GM21423 (cell line): ENCODE measurements around the gene PRKCZ.
A peak's percentile ranks its signal among the peaks of the same experiment; 100 is the strongest.

ENCODE experiments used
- ATAC-seq: cut with Tn5 transposase; IDR thresholded peaks from one replicate; pipeline ENCODE4 v1.9.1; 2021; ENCODE audit warnings: mild to moderate bottlenecking, moderate library complexity; ENCODE audit not compliant: unreplicated experiment

The PRKCZ gene

DNA sequence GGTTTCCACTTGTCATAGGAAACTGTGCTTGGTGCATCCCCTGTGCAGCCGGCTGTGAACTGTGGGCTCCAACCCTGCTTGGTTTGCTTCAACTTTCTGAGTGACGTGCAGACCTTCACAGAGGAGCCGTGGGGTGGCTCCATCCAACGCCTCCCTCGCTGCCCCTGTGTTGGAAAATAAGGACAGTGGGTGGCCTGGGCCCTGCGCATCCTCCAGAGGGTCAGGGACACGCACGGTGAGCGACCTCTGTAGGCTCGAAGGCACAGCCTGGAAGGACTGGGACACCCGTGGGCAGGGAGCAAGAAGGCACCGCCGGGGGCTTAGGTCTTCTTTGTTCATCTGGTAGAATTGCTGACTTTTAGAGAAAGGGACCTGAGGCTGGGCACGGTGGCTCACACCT is 150.9 kb downstream of the PRKCZ start:
- ATAC-seq, result no peak

DNA sequence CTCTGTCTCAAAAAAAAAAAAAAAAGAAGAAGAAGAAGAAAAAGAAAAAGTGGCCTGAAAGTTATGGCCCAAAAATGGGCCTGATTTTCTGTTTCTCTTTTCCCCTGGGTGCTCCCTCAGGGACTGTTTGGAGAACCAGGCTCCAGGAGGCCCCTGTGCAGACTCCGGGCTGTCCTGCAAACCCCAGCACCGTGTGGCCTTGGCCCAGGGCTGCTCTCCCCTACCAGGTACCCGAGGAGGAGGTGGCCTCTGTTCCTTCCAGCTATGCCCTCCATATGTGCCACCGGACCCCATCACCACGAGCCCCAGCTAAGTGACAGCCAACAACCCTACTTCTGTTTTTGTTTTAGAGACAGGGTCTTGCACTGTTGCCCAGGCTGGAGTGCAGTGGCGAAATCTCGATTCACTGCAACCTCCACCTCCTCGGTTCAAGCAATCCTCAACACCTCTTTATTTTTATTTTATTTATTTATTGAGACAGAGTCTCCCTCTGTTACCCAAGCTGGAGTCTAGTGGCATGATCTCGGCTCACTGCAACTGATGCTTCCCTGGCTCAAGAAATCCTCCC is 151.9 kb downstream of the PRKCZ start:
- ATAC-seq, result no peak

DNA sequence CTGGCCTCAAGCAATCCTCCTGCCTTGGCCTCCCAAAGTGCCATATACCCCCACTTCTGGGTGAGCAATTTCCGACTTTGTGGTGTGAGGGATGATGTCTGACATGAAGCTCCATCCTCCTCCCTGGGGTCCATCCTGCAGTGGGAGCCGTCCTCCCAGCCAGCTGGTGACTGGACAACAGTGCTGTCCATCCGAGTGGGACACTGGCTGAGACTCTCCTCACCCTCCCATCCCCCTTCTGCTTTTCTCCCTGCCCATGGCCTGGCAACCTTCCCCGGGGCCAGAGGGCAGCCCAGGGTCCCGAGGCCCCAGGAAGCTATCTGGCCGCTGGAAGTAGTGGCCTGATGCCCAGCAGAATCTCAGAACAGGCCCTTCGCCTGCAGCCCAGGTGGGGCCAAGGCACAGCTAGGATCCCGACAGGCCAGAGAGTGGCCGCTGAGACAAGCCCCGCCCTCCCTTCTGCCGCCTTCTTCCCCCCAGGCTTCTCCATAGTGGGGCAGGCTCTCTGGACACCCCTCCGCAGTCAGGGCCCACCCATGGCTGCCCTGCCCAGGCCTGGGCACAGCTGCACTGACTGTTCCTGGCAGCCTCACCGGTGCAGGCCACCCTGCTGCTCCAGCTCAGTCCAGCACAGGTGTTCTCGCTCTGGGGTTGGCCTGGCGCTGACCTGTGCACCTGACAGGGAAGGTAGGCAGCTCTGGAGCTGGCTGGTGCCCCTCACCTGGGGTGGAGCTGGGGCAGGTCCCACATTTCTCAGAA is 152.8 kb downstream of the PRKCZ start:
- ATAC-seq, result no peak

DNA sequence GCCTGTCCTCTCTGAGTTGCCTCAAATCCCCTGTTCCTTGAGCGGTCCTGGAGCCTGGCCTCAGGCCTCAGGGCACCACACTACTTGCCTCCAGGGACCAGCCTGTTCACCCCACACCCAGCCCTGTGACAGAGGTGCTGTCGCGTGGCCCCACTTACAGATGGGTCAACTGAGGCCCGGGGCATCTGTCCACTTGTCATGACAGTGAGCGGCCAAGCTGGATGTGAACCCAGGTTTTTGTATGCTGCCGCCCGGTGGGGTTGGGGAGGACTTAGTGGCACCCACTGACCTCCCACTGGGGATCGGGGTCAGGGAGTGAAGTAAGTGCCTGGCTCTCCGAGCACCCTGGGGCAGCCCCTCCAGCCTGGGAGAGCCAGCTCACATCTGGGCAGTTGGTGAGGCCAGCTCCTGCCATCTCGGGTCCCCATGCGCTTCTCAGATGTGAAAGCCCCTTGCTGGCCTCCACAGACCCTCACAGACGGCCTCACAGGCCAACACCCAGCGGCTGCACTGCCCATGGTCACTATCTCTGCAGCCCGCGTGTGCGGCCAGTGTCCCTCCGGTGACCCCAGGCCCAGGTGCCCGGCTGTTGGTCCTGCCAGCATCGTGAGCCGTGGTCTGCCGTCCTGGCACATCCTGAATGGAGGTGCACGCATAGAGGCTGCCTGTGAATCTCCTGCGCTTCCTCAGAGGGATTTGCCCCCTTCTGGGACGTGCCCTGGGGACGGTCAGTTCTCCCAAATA is 153.6 kb downstream of the PRKCZ start:
- no peak for ATAC-seq

DNA sequence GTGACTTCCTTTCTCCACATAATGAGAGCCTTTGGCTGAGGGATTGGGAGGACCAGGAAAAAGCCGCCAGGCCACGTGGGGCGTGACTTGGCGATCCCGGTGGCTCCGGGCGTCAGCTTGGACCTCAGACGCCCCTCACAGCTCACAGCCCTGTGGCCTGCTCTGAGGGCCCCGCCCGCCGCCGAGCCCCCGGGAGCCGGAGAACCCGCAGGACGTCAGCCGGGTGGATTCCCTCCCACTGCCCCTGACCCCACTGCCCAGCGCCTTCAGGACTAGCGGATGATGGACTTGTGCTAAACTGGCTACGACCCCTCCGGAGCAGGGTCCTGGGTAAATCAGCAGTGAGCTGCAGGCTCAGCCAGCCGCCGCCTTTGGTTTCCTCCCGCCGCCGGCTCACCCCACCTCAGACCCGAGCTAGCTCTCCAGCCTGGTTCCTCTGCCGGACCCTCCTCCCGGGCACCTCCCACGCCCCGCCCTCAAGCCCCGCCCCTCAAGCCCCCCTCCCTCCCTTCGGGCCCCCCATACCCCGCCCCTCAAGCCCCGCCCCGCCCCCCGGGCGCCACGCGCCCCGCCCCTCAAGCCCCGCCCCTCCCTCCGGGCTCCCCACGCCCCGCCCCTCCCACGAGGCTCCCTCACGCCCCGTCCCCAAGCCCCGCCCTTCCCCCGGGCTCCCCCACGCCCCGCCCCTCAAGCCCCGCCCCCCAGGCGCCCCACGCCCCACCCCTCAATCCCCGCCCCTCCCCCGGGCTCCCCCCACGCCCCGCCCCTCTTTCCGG is 154.4 kb downstream of the PRKCZ start:
- peak; percentile 42 for ATAC-seq

DNA sequence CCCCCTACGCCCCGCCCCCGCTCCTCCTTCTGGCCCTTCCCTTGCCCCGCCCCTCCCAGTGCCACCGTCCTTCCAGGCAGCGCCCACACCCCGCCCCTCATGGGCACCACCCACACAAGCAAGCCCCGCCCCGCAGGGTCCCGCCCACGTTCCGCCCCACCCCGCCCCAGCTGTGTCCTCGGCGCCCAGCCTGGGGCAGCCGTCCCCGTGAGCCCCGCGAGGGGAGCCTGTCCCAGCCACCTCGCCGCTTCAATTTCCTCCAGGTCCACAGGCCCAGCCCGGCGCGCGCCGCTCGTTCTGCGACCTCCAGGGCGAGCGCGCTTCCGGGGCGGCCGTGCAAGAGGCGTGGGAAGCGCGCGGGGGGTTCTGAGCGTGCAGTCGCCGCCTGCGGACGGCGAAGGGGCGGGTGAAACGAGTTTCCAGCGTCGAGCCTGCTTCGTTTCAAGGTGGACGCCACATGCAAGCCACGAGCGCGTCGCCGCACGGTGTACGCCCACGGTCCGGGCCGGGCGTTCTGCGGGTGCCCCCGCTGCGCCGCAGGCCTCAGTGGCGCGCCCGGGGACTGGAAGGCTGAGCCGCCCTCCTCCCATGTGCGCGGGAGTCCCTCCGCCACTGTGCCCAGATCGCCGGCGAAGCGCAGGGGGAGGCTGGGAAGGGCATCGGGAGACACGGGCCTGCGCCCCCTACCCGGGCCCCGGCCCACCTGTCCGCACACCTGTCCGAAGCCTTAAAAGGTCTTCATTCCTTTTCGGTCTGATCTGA is 155.2 kb downstream of the PRKCZ start:
- peak; percentile 75 for ATAC-seq

DNA sequence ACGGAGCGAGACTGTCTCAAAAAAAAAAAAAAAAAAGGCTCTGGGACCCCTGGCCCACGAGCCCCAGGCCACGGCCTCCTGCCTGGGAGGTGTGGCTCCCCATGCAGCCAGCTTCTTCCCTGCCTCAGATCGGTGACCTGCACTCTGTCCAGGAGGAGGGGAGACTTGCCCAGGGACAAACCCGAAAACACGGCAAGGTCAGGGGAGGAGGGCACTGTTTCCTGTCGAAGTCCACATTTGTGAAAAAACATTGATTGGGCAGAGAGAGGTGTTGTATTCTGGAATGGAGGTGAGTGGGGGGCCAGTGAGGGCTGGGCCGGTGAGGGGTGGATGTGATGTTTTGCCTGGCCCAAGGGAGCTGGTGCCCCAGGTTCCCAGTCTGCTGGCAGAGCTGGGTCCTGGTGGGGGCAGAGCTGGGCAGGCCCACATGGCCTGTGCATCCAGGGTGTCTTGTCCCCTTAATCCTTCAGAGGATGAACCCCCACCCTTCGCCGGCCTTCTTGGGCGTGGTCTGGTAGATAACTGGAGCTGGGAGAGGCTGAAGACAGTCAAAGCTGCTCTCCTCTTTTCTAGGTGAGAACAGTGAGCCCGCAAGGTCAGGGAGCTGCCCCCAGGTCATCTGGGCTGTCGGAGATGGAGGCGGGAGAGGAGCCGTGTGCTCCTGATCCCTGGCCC is 156.7 kb downstream of the PRKCZ start:
- ATAC-seq, result no peak

DNA sequence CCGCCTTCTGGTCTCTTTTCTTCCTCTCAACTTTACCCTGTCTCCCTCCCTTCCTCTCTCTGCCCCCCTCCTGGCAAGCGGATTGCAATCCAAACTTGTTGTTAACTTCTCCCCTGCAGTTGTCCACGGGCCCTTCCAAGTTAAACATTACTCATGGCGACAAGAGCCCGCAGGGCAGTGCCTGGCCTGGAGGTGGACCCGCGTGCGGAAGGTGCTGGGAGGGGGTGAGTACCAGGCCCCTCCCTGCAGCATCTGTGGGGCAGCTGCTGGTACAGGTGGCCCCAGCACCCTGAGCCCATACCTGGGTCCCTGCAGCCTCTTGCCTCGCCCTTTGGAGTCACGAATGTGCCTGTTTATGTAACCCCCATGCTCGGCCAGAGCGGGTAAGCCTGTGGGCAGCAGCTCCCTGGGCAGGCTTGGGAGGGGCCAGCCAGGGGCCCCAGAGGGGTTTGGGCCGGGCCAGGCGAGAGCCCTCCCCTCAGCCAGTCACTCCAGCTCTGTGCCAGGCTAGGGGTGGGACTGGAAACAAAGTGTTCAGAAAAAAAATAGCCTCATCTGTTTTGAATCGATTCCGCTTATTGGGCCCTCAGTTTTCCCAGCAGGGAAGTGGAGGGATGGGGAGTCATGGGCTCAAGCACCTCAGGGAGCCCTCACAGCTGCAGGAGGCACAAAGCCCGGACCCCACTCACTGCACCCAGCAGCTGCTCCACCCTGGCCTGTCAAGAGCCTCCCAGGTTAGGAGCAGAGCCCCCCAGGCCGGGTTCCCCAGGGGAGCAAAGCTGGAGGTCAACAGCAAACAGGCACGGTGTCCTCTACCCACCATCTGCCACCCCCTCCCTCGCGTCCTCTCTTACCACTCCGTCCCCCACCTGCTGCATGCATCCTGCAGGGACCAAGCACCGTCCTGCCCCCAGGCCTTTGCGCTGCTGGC is 158.4 kb downstream of the PRKCZ start:
- ATAC-seq, result no peak

DNA sequence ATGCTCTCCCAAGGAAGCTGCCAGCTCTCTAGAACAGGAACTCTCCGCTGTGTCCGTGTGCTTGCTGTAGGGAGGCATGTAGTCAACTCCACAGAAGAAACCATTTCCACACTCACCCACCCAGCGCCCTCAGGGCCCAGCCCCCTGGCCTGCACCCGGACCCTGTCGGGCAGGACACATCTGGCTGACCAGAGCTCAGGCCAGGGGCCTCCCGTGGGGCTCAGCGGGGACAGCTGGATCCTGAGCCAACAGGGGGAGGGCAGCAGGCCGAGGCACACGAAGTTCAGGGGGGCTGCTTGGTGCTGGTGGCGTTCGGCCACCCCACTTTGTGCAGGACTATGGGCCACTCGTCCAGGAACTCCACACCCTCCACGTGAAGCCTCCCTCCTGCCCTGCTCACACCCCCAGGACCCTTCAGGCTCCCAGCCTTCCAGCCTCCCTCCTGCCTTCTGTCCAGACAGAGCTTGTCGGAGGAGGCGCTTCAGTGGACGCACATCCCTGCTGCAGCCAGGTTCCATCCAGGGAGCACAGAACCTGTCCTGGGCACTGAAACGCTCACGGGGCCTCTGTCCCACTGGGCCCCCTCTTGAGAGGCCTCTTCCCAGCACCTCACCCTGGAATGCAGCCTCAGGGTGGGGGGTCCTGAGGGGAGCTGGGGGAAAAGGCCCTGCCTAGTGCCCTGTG is 159.3 kb downstream of the PRKCZ start:
- ATAC-seq, result no peak

DNA sequence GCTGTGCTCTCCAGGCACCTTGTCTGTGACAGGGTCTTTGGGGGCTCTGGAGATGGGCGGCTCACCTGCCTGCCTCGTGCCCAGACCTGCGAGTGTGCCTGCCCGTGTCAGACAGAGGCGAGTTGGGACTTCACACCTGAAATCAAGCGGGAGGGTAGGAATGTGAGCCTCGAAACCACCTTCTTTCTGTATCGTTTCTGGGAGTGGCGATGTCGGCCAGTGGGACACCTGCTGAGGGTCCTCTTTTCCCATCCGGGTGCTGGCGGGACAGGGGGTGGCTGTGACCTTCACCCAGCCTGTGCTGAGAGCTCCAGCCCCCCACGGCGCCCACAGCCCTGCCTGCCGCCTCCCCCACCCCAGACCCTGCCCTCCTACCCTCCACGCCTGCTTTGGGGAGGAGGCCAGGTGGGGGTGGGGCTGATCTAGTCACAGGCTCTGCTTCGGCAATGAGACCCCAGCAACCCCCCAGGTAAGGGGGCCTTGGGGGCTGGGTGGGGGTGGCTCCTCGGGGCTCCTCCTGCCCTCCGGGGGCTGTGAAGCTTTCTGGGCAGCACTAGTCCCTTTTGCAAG is 160.0 kb downstream of the PRKCZ start:
- no peak for ATAC-seq

DNA sequence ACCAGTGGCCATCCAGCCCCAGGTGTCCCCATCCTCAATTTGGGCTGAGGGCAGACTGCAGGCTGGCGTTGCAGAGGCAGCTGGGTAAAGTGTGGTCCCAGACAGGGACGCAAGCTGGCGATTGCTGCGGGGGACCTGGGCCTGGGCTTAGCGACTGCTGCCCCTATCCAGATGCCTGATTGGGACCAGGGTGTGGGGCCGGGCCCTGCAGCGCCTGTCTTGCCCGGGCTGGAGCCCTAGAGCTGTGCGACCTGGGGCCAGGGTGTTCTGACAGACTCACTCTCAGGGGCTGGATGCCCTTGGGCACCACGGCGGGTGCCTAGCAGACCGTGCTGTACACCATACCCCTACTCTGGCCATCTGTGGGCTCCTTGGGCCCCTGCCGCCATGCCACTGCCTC is 160.6 kb downstream of the PRKCZ start:
- no peak for ATAC-seq

DNA sequence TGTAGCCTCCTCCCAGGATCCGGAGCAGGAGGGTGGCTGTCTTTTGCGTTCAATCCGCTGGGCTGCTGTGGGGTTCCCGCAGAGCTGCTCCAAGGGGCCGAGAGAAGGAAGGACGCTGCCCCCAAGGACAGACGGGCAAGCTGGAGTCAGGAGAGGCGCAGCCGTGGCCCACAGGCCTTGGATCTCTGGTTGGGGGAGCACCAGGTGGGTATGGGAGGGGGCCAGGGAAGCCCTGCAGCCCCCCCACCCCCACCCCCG is 162.0 kb downstream of the PRKCZ start:
- no peak for ATAC-seq

DNA sequence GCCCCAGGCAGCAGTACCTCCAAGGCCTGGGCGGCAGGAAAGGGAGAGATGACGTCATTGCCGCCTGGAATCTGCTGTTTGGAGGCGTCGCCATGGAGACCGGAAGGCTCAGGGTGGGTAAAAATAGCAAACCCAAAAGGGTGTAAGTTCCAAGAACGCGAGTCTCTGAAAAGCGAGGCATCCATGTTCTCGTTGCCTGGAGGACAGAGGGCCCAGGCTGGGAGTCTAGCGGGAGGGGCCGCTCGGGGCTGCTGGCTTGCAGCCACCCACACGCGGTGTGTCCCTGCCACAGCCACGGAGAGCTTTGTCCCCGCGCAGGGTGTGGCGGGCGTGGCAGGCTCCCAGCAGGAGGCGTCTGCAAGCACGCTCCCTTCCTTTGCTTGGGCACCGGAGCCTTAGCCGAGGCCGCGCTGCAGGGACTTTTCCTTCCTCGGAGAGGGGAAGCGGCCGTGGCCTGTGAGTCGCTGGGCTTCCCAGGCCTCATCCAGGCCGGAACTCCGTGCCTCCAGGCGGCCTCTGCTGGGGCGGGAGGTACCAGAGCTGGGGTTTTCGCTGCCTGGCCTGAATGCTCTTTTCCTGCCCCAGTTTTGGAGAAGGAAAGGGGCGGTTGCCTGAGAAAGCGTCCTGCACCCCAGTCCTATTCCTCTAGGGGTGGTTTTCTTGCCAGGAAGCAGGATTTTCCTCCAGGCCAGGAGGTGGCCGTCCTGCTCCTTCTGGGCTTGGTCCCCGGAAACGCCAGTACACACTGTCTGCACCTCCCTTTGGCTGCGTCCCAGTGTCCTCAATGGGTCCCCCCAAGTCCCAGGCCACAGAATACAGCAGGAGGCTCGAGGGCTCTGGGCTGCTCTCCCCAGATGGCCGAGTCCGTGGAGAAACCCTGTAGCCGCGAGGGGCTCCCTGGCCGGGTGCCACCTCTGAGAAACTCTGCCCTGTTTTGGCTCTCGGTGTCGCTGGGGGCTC is 162.6 kb downstream of the PRKCZ start:
- no peak for ATAC-seq

DNA sequence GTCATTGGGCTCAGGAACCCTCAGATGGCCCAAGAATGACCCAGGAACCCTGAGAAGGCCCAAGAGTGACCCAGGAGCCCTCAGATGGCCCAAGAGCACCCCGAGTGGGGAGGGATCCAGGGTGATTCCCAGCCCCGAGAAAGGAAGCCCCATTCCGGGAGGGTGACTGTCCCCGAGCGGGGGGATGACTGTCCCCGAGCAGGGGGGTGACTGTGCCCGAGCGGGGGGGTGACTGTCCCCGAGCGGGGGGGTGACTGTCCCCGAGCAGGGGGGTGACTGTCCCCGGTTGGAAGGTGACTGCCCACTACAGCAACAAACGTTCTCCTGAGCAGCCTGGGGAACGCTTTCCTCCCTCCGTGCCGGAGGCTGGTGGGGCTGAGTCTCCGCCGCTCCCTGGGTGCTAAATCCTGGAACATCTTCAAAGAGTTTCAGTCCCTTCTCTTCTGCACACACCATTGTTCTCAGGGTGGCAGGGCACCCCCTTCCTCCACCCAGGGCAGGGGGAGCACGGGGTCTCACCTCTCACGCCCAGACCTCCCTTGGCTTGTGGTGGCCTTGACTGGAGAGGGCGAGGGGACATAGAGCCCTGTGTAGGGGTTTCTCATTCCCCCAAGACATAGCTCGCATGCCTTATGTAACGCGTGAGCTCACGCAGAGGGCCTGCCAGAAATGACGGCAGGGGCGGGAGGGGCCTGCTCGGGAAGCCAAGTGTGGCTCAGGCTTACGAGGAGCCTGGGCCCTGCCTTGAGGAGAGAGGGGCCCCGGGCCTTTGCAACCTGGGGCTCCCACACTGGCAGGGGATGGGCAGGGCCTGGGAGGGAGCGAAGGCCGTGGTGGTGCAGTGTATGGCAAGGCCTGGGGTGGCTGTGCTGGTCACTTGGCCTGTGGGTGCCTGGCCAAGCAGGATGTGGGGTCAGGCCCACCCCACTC is 163.6 kb downstream of the PRKCZ start:
- ATAC-seq, result no peak

DNA sequence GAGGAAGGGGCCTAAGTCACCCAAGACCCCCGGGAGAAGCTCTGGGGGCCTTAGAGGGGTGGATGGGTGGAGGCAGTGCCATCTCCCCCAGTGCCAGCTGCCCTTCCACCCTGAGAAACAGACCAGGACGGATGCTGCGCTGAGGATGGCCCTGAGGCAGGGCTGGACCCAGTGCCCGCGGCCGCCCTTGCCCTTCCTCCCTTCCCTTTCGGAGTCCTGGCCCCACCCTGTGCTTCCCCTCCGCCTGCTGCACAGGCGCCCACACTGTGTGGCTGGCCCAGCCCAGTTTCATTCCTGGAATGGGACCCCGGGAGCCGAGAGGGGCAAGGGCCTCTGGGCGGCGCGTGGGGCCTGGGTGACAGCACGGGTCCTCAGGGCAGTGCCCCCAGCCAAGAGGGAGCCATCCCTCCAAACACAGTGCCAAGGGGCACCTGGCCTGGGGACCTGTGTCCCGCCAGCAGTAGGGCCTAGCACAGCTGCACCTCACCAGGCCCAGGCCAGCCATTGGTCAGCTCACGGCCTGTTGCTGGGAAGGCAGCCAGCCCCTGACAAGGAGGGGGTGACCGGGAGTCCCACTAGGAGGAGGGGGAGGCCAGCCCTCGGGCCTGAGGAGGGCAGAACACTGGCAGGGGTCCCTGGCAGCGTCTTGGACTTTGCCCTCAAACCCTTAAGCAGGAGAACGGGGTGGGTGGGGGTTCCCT is 164.5 kb downstream of the PRKCZ start:
- no peak for ATAC-seq

DNA sequence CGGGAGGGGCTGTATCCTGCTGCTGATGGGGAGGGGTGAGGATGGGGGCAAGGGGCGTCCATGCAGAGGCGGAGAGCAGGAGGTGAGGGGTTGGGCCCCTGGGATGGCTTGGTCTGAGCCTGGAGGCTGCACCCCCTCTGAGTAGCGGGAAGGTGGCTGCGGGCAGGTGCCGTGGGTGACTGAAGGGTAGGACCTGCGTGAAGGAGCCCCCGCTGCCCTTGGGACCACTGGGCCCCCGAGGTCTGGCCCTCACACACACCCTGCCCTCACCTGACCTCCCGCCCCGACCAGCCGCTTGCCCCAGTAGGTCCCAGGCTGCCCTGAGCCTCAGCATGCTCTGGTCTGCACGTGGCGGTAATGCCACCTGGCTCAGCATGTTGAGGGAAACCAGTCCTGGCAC is 165.1 kb downstream of the PRKCZ start:
- ATAC-seq, result no peak
